GM12878 (cell line): ENCODE data around the gene AKT1. TPM values are rescaled to one million over a fixed set of nuclear protein-coding genes. Genes with fewer than 3 reads are reported as not detected.
"Not testable (repeated sequence)": the region's sequence is repeated elsewhere in the genome, so short reads cannot be mapped to it uniquely, and the experiment has no call there.

Experiments
- ATAC-seq: fragments of 200-7000 bp; cut with Tn5 transposase; 3 replicates; pipeline ENCODE4 v1.9.1; 2020; ENCODE audit warnings: mild to moderate bottlenecking, moderate library complexity
- BruUV-seq: library from RNA; stranded (reverse); fragments of 400-500 nt; replicated peaks from 2 replicates; lab custom pipeline; 2021; lab: Mats Ljungman, UMichigan
- CTCF ChIA-PET: fragments of 300-600 bp; sonication (Branson Sonifier 250); formaldehyde crosslinking; extraction: SDS; loops from one replicate; lab custom pipeline; 2021; ENCODE audit warnings: inconsistent platforms; lab: Yijun Ruan, JAX
- POLR2A ChIA-PET: fragments of 350-600 bp; formaldehyde crosslinking; extraction: SDS; loops from one replicate; lab custom pipeline; 2021; ENCODE audit warnings: inconsistent platforms; lab: Charles Lee
- RAD21 ChIA-PET: fragments of 300-600 bp; sonication (Branson Sonifier 250); formaldehyde crosslinking; loops from one replicate; lab custom pipeline; 2023; ENCODE audit warnings: antibody characterized with exemption; ENCODE audit not compliant: unreplicated experiment; lab: Charles Lee
- SMC1A ChIA-PET: fragments of 300-600 bp; sonication (Branson Sonifier 250); formaldehyde crosslinking; loops from one replicate; lab custom pipeline; 2023; ENCODE audit not compliant: unreplicated experiment, uncharacterized antibody; lab: Charles Lee
- DNase-seq: peaks from one replicate; pipeline ENCODE4 v3.0.0-alpha.2; 2011; ENCODE audit warnings: low read depth, low spot score
- FAIRE-seq: peaks from 3 replicates; lab custom pipeline; 2011; peaks lifted over from hg19 to GRCh38; lab: Jason Lieb, UNC
- H2AFZ ChIP-seq: 2 replicates; pipeline ENCODE4 v1.6.0; 2011; ENCODE audit warnings: low read depth, low read length, control low read depth; ENCODE audit not compliant: control insufficient read depth
- H3K27ac ChIP-seq: 2 replicates; pipeline ENCODE4 v1.5.1; 2011; ENCODE audit warnings: control low read depth; ENCODE audit not compliant: control insufficient read depth, insufficient read depth
- H3K27me3 ChIP-seq, 2 experiments: replicated peaks in 1 of 2; 2 replicates each; pipeline versions ENCODE4 v1.6.0 to v1.6.1; 2011; ENCODE audit warnings: low read length in 1 of 2; ENCODE audit not compliant: control insufficient read depth in 2 of 2, insufficient read depth in 2 of 2
- H3K36me3 ChIP-seq, 2 experiments: 2 replicates each; pipeline ENCODE4 v1.5.1; 2011; ENCODE audit warnings: low read length in 1 of 2; ENCODE audit not compliant: control insufficient read depth in 2 of 2, insufficient read depth in 2 of 2
- H3K4me1 ChIP-seq: 2 replicates; pipeline ENCODE4 v1.6.1; 2011; ENCODE audit warnings: mild to moderate bottlenecking, low read length, moderate library complexity, mixed read lengths; ENCODE audit not compliant: control insufficient read depth, insufficient read depth
- H3K4me2 ChIP-seq: 2 replicates; pipeline ENCODE4 v1.6.0; 2011; ENCODE audit warnings: control low read depth; ENCODE audit not compliant: control insufficient read depth, insufficient read depth
- H3K4me3 ChIP-seq: fragments of 200-600 bp; sonication (generic); 2 replicates; pipeline ENCODE4 v1.5.1; 2016
- H3K79me2 ChIP-seq: 2 replicates; pipeline ENCODE4 v1.6.0; 2011; ENCODE audit warnings: low read length; ENCODE audit not compliant: control insufficient read depth, insufficient read depth
- H3K9ac ChIP-seq: 2 replicates; pipeline ENCODE4 v1.8.0; 2011; ENCODE audit warnings: low read length, control low read depth, mixed read lengths; ENCODE audit not compliant: control insufficient read depth, insufficient read depth
- H3K9me3 ChIP-seq: replicated peaks from 3 replicates; pipeline ENCODE4 v1.5.1; 2011; ENCODE audit warnings: mild to moderate bottlenecking, low read length; ENCODE audit not compliant: control insufficient read depth, insufficient read depth
- H4K20me1 ChIP-seq: 2 replicates; pipeline ENCODE4 v1.6.0; 2011; ENCODE audit not compliant: control insufficient read depth, insufficient read depth
- BRCA1 ChIP-seq: IDR thresholded peaks from 2 replicates; pipeline ENCODE4 v1.6.1; 2011; ENCODE audit warnings: low read depth, low read length, improper control_type of control experiment
- ESRRA ChIP-seq: IDR thresholded peaks from 2 replicates; pipeline ENCODE4 v1.6.1; 2012; ENCODE audit warnings: mild to moderate bottlenecking, low read length, improper control_type of control experiment
- HDAC2 ChIP-seq: fragments of 200-600 bp; sonication (generic); IDR thresholded peaks from 2 replicates; pipeline ENCODE4 v1.6.1; 2017
- MTA2 ChIP-seq: fragments of 450-650 bp; IDR thresholded peaks from 2 replicates; pipeline ENCODE4 v1.6.1; 2016; ENCODE audit warnings: low read depth, mild to moderate bottlenecking, moderate library complexity
- ZNF622 ChIP-seq: fragments of 450-650 bp; IDR thresholded peaks from 2 replicates; pipeline ENCODE4 v1.6.1; 2017; ENCODE audit warnings: mild to moderate bottlenecking, inconsistent platforms
- WGBS: methylation state at CpG from one replicate; pipeline ENCODE4 v1.1.6; 2016; ENCODE audit warnings: low lambda C conversion rate; ENCODE audit not compliant: insufficient replicate concordance, insufficient coverage; ENCODE audit errors: missing lambda C conversion rate; 5-methylcytosine and 5-hydroxymethylcytosine counted together
- in situ Hi-C: fragments of 300-500 bp; cut with MboI; formaldehyde crosslinking; loops from 9 replicates; pipeline ENCODE4 v1.14.3; 2018; ENCODE audit warnings: mixed read lengths
- intact Hi-C: fragments of 100-400 bp; cut with micrococcal nuclease; formaldehyde crosslinking; loops from one replicate; pipeline ENCODE4 v1.14.2; 2022; ENCODE audit not compliant: unreplicated experiment
- polyA plus RNA-seq, 11 experiments: library from polyadenylated mRNA; depleted of rRNA in 4 of 11; unstranded in 6 of 11; stranded (reverse) in 5 of 11; fragments of >200 nt; fragmentation: Nextera tagmentation in 4 of 11; fragmentation: Illumina TruSeq in 1 of 11; extraction: Ambion mirVana in 4 of 11; extraction: Trizol in 1 of 11; gene quantifications; 1 replicate in 1 of 11; 2 replicates in 10 of 11; pipeline versions ENCODE4 v1.2.1 to v1.2.3, GENCODE V29; 2011 to 2016; ENCODE audit warnings: inconsistent platforms in 2 of 11, missing spikeins in 2 of 11, low read depth in 1 of 11
- total RNA-seq, 4 experiments: library from RNA; depleted of rRNA in 3 of 4; stranded (reverse); fragments of >200 nt in 3 of 4; fragmentation: Illumina TruSeq in 1 of 4; extraction: Trizol in 1 of 4; gene quantifications; 2 replicates each; pipeline versions ENCODE4 v1.2.1 to v1.2.3, GENCODE V29; 2013 to 2021
- TF ChIP-seq, protein P1 (sequence below): fragments of 450-650 bp; IDR thresholded peaks from 2 replicates; pipeline ENCODE4 v1.6.1; 2017; ENCODE audit warnings: borderline replicate concordance
- TF ChIP-seq, protein P2 (sequence below): fragments of 450-650 bp; IDR thresholded peaks from 2 replicates; pipeline ENCODE4 v1.6.1; 2016; ENCODE audit warnings: mild to moderate bottlenecking
- TF ChIP-seq, protein P3 (sequence below): fragments of 450-650 bp; IDR thresholded peaks from 2 replicates; pipeline ENCODE4 v1.6.1; 2017; ENCODE audit warnings: low read depth, mild to moderate bottlenecking, moderate library complexity
- TF ChIP-seq, protein P4 (sequence below): fragments of 450-650 bp; formaldehyde crosslinking; IDR thresholded peaks from 2 replicates; pipeline ENCODE4 v1.4.0; 2020; ENCODE audit warnings: mild to moderate bottlenecking, moderate library complexity

The AKT1 gene
- total and polyA plus RNA-seq, 10 of the 15 experiments (the other 5 are each of a cell fraction or from before 2014, with no cell fraction given), result 0.63 to 110 (median 58.9) TPM

DNA sequence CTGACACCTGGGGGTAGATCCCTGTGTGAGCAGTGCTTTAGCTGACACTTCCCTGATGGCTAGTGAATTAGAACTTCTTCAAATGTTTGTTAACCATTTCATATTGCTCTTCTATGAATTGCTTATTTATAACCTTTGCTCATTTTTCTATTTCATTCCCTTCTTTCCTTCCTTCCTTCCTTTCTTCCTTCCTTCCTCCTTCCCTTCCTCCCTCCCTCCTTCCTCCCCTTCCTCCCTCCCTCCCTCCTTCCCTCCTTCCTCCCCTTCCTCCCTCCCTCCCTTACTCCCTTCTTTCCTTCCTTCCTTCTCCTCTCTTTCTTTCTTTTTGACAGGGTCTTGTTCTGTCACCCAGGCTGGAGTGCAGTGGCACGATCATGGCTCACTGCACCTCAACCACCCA is 46.2 kb upstream of the AKT1 start:
- H3K36me3 ChIP-seq, result no peaks in the 10 kb centered on the region
- peaks cover 8 to 11% of the 10 kb centered on the region in 2 experiments for H3K27me3 ChIP-seq
- in situ Hi-C loops, result no loop called here
- POLR2A ChIA-PET, result no interaction called here
- H3K9me3 ChIP-seq, result no peaks in the 10 kb centered on the region
- DNase-seq (no peak), ATAC-seq (no peak)
- no peak overlapping the region for H3K9ac ChIP-seq
- RAD21 ChIA-PET, result no interaction called here
- SMC1A ChIA-PET, result no interaction called here
- H3K79me2 ChIP-seq, result no peaks in the 10 kb centered on the region
- H3K27ac ChIP-seq, result no peak overlapping the region
- H3K4me1 ChIP-seq, result no peaks in the 10 kb centered on the region
- H4K20me1 ChIP-seq, result no peaks in the 10 kb centered on the region; the same call in none of the 2 replicates
- no TSS peak for BruUV-seq
- no peak overlapping the region for H3K4me3 ChIP-seq
- H2AFZ ChIP-seq, result no peak overlapping the region
- CTCF ChIA-PET, result no interaction called here
- no peak overlapping the region for H3K4me2 ChIP-seq
- WGBS, result 18% methylated on average over 1 of the region's 1 CpG
- intact Hi-C loops, result no loop called here
- no peak for TF ChIP-seq ZNF622
- TF ChIP-seq MTA2, result no peak
- TF ChIP-seq, protein P1, sequence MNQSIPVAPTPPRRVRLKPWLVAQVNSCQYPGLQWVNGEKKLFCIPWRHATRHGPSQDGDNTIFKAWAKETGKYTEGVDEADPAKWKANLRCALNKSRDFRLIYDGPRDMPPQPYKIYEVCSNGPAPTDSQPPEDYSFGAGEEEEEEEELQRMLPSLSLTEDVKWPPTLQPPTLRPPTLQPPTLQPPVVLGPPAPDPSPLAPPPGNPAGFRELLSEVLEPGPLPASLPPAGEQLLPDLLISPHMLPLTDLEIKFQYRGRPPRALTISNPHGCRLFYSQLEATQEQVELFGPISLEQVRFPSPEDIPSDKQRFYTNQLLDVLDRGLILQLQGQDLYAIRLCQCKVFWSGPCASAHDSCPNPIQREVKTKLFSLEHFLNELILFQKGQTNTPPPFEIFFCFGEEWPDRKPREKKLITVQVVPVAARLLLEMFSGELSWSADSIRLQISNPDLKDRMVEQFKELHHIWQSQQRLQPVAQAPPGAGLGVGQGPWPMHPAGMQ, result no peak
- TF ChIP-seq, protein P2, sequence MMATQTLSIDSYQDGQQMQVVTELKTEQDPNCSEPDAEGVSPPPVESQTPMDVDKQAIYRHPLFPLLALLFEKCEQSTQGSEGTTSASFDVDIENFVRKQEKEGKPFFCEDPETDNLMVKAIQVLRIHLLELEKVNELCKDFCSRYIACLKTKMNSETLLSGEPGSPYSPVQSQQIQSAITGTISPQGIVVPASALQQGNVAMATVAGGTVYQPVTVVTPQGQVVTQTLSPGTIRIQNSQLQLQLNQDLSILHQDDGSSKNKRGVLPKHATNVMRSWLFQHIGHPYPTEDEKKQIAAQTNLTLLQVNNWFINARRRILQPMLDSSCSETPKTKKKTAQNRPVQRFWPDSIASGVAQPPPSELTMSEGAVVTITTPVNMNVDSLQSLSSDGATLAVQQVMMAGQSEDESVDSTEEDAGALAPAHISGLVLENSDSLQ, result no peak
- TF ChIP-seq, protein P3, sequence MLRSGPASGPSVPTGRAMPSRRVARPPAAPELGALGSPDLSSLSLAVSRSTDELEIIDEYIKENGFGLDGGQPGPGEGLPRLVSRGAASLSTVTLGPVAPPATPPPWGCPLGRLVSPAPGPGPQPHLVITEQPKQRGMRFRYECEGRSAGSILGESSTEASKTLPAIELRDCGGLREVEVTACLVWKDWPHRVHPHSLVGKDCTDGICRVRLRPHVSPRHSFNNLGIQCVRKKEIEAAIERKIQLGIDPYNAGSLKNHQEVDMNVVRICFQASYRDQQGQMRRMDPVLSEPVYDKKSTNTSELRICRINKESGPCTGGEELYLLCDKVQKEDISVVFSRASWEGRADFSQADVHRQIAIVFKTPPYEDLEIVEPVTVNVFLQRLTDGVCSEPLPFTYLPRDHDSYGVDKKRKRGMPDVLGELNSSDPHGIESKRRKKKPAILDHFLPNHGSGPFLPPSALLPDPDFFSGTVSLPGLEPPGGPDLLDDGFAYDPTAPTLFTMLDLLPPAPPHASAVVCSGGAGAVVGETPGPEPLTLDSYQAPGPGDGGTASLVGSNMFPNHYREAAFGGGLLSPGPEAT, result no peak
- TF ChIP-seq HDAC2, result no peak
- TF ChIP-seq, protein P4, sequence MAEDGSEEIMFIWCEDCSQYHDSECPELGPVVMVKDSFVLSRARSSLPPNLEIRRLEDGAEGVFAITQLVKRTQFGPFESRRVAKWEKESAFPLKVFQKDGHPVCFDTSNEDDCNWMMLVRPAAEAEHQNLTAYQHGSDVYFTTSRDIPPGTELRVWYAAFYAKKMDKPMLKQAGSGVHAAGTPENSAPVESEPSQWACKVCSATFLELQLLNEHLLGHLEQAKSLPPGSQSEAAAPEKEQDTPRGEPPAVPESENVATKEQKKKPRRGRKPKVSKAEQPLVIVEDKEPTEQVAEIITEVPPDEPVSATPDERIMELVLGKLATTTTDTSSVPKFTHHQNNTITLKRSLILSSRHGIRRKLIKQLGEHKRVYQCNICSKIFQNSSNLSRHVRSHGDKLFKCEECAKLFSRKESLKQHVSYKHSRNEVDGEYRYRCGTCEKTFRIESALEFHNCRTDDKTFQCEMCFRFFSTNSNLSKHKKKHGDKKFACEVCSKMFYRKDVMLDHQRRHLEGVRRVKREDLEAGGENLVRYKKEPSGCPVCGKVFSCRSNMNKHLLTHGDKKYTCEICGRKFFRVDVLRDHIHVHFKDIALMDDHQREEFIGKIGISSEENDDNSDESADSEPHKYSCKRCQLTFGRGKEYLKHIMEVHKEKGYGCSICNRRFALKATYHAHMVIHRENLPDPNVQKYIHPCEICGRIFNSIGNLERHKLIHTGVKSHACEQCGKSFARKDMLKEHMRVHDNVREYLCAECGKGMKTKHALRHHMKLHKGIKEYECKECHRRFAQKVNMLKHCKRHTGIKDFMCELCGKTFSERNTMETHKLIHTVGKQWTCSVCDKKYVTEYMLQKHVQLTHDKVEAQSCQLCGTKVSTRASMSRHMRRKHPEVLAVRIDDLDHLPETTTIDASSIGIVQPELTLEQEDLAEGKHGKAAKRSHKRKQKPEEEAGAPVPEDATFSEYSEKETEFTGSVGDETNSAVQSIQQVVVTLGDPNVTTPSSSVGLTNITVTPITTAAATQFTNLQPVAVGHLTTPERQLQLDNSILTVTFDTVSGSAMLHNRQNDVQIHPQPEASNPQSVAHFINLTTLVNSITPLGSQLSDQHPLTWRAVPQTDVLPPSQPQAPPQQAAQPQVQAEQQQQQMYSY, result no peak
- no peak for TF ChIP-seq ESRRA
- no peak for TF ChIP-seq BRCA1
- TF ChIP-seq, all 136 proteins: peak for 0
- no peak for FAIRE-seq

DNA sequence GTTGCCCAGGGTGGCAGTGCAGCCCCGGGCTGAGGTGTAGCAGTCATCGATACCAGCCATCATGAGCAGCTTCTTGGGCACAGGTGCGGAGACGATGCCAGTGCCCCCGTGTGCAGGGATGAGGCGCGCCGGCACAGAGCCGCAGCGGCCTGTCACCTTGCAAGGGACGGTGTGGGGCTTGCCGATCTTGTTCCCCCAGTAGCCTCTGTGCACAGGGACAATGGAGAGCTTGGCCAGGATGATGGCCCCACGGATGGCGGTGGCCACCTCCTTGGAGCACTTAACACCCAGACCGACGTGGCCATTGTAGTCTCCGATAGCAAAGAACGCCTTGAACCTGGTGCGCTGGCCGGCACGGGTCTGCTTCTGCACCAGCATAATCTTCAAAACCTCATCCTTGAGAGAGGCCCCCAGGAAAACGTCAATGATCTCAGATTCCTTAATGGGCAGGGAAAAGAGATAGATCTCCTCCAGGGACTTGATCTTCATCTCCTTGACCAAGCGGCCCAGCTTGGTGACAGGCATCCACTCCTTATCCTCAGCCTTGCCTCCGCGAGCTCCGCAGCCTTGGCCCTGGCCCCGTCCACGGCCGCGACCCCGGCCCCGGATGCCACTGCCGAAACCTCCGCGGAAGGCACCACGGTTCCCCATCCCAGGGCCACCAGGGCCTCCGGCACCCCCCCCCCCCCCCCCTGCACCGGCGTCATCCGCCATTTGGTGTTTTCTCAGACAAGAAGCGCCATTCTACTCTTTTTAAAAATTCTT is 40.8 kb upstream of the AKT1 start:
- H3K27me3 ChIP-seq, H3K4me3 ChIP-seq, ATAC-seq, H3K27ac ChIP-seq, H3K9me3 ChIP-seq, H2AFZ ChIP-seq, H3K4me2 ChIP-seq, H3K36me3 ChIP-seq, POLR2A ChIA-PET, intact Hi-C loops, H4K20me1 ChIP-seq, SMC1A ChIA-PET, BruUV-seq, H3K9ac ChIP-seq, FAIRE-seq, H3K4me1 ChIP-seq, DNase-seq, CTCF ChIA-PET, H3K79me2 ChIP-seq, RAD21 ChIA-PET, in situ Hi-C loops: not testable (repeated sequence)
- 82% methylated on average over 33 of the region's 41 CpGs for WGBS
